Cardiac fibroblast (primary cell): ENCODE data around the gene HAUS5.

Experiments
- DNase-seq, 2 donors: peaks; one replicate each; pipeline versions ENCODE4 v3.0.0 to v3.0.0-alpha.2; 2010; ENCODE audit warnings: low read depth in 2 of 2
- H3K4me3 ChIP-seq, 2 donors: replicated peaks in 1 of 2; 1 replicate in 1 of 2; 2 replicates in 1 of 2; pipeline ENCODE4 v1.5.1; 2011; ENCODE audit warnings: low read depth in 2 of 2, low read length in 2 of 2, mild to moderate bottlenecking in 2 of 2, moderate library complexity in 1 of 2
- CTCF ChIP-seq: IDR thresholded peaks from one replicate; pipeline ENCODE4 v1.5.1; 2011; ENCODE audit warnings: low read depth, mild to moderate bottlenecking, low read length, inconsistent platforms

Gene HAUS5

GRCh38 chr19:35657904-35658700 lies 45.6 kb downstream of the HAUS5 start:
- peak; percentile 13 for TF ChIP-seq CTCF
- no peak for DNase-seq
- H3K4me3 ChIP-seq, result no peak overlapping the region

GRCh38 chr19:35661995-35662340 lies 49.4 kb downstream of the HAUS5 start:
- no peak for DNase-seq
- TF ChIP-seq CTCF, result no peak
- H3K4me3 ChIP-seq, result no peak overlapping the region

DNA sequence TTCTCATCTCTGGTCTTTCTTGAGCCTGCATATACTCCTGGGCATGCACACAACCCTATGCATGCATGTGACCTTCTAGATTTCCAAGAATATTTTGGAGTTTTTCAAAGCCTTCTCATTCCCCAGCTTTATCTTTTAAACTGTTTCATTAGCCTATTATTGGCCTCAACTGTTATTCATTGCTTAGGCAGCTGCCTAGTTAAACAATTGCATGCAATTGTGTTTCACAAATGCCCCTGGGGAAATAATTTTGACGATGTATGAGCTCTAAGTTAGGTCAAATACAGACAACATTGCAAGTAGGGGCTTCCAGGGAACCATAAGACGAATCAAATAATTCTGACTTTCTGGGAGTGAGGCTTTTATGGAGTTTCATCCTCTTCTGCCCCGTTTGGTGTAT lies 51.4 kb downstream of the HAUS5 start:
- TF ChIP-seq CTCF, result no peak
- no peak overlapping the region for H3K4me3 ChIP-seq
- no peak for DNase-seq

DNA sequence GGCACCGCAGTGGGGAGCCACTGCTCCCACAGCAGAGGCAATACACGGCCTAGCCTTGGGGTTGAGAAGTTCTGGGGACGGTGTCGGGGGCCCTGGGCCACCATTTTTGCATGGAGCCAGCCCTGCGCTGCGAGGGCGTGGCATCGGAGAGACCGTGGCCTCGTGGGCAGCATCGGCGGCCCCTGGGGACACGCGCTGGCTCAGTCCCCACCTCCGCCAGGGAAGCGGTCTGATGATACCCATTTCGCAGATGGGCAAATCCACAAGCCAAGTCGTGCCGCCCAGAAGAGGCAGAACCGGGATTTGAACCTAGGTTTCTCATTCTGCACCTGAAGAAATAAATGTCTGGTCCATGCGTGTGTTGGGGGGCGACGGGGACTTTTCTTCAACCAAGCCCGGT lies 52.6 kb downstream of the HAUS5 start:
- no peak for TF ChIP-seq CTCF
- no peak overlapping the region for H3K4me3 ChIP-seq
- no peak for DNase-seq

DNA sequence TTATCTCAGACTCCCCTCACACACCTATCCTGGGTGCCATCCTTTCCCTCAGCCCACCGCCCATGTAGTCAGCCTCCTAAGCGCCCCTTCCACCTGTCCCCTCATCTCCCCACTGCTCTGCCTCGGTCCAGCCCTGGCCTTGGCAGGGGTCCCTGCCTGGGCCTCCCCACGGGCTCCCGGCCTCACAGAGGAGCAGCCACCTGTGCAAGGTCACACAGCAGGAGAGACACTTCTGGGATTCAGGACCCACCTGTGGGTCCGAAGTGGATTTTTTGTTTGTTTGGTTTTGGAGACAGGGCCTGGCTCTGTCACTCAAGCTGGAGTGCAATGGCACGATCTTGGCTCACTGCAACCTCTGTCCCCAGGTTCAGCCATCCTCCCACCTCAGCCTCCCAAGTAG lies 53.1 kb downstream of the HAUS5 start:
- DNase-seq, result no peak
- TF ChIP-seq CTCF, result no peak
- H3K4me3 ChIP-seq, result no peak overlapping the region

DNA sequence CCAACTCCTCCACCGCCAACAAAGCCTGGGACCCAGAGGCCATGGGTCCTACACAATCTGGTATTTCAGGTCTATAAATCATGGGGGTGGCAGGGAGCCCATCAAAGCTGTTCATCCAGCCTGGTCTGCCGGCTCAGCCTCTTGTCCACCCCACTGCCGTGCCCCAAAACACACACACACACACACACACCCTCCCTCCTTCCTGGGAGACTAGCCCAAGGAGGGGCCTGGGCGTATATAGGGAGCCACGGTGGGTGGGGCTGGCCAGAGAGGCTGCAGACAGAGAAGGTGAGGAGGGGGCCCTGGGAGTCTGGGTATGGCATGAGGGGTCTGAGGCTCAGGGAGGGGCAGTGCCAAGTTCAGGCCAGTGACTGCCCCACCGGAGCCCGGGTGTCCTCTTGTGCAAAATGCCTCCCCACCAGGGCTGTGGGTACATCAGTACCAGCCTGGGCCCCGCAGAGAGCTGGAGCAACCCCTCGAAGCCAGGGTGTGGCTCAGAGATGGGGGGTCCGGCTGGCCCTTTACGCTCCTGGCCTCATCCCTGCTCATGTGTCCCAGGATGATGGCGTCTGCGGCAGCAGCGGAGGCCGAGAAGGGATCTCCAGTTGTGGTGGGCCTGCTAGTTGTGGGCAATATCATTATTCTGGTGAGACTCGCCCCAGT lies 53.8 kb downstream of the HAUS5 start, which contains the start of gene UPK1A:
Gene UPK1A (plus strand): TSS at position 267 of the 663 bp plus-strand sequence. CDS start 296 bp downstream, at position 563.
- no peak for DNase-seq
- no peak for TF ChIP-seq CTCF
- H3K4me3 ChIP-seq, result no peak within 1 kb of the TSS

- no peak overlapping the region for H3K4me3 ChIP-seq
- TF ChIP-seq CTCF, result no peak
- DNase-seq, result no peak
Measured at GRCh38 chr19:35669566-35669965, 57.0 kb downstream of the HAUS5 start.
